Nephron progenitor cell (in vitro differentiated cells): ENCODE results near the gene PSME3IP1.

Source experiments
- DNase-seq: peaks from one replicate; pipeline ENCODE4 v3.0.0; 2021
- H3K27ac Mint-ChIP-seq: 2 replicates; pipeline ENCODE4 v1.8.0; 2021; ENCODE audit warnings: mild to moderate bottlenecking, moderate library complexity, mixed read lengths
- H3K27me3 Mint-ChIP-seq: 2 replicates; pipeline ENCODE4 v1.8.0; 2021; ENCODE audit warnings: mild to moderate bottlenecking, low read depth, mixed read lengths; ENCODE audit not compliant: poor library complexity
- H3K36me3 Mint-ChIP-seq: 2 replicates; pipeline ENCODE4 v1.8.0; 2021; ENCODE audit warnings: low read depth, mixed read lengths
- H3K4me1 Mint-ChIP-seq: 2 replicates; pipeline ENCODE4 v1.8.0; 2021; ENCODE audit warnings: mixed read lengths
- H3K4me3 Mint-ChIP-seq: 2 replicates; pipeline ENCODE4 v1.8.0; 2021; ENCODE audit warnings: mild to moderate bottlenecking, moderate library complexity, mixed read lengths
- H3K9me3 Mint-ChIP-seq: 2 replicates; pipeline ENCODE4 v1.8.0; 2021; ENCODE audit warnings: mild to moderate bottlenecking, moderate library complexity, mixed read lengths
- CTCF ChIP-seq: fragments of 200-600 bp; sonication (generic); IDR thresholded peaks from 2 replicates; pipeline ENCODE4 v1.5.0; 2021; ENCODE audit warnings: antibody characterized with exemption

The PSME3IP1 gene

GRCh38 chr16:57229079-57229478, 43.2 kb upstream of the PSME3IP1 start:
- DNase-seq, result no peak
- Mint-ChIP-seq H3K27me3 (no peaks in the 10 kb centered on the region), H3K36me3 (peaks cover 53% of the 10 kb centered on the region), H3K4me1 (no peaks in the 10 kb centered on the region), H3K9me3 (no peaks in the 10 kb centered on the region), H3K27ac (no peak overlapping the region), H3K4me3 (no peak overlapping the region)
- TF ChIP-seq CTCF, result no peak

- no peak overlapping the region for H3K27ac Mint-ChIP-seq
- no peak for TF ChIP-seq CTCF
These were observed 41.1 kb upstream of the PSME3IP1 start for GRCh38 chr16:57226701-57227621.

GRCh38 chr16:57225978-57226377, 40.1 kb upstream of the PSME3IP1 start:
- Mint-ChIP-seq H3K9me3 (no peaks in the 10 kb centered on the region), H3K36me3 (peaks cover 67% of the 10 kb centered on the region), H3K4me3 (no peak overlapping the region), H3K27ac (no peak overlapping the region), H3K4me1 (no peaks in the 10 kb centered on the region), H3K27me3 (no peaks in the 10 kb centered on the region)
- DNase-seq, result no peak
- no peak for TF ChIP-seq CTCF

More at GRCh38 chr16:57226701-57227621, 41.1 kb upstream of the PSME3IP1 start:
- no peak overlapping the region for H3K4me3 Mint-ChIP-seq
- peaks cover 63% of the 10 kb centered on the region for H3K36me3 Mint-ChIP-seq
- H3K27me3 Mint-ChIP-seq, result no peaks in the 10 kb centered on the region
- H3K4me1 Mint-ChIP-seq, result no peaks in the 10 kb centered on the region
- DNase-seq, result no peak
- H3K9me3 Mint-ChIP-seq, result no peaks in the 10 kb centered on the region

GRCh38 chr16:57224651-57225335, 39.0 kb upstream of the PSME3IP1 start:
- Mint-ChIP-seq H3K4me1 (no peaks in the 10 kb centered on the region), H3K27ac (no peak overlapping the region), H3K4me3 (no peak overlapping the region), H3K9me3 (peaks cover 4% of the 10 kb centered on the region), H3K36me3 (peaks cover 70% of the 10 kb centered on the region), H3K27me3 (no peaks in the 10 kb centered on the region)
- no peak for TF ChIP-seq CTCF
- DNase-seq, result no peak

GRCh38 chr16:57223057-57223456, 37.2 kb upstream of the PSME3IP1 start:
- peaks cover 19% of the 10 kb centered on the region for H3K9me3 Mint-ChIP-seq
- peaks cover 80% of the 10 kb centered on the region for H3K36me3 Mint-ChIP-seq
- no peak for DNase-seq
- TF ChIP-seq CTCF, result no peak
- no peak overlapping the region for H3K4me3 Mint-ChIP-seq
- no peaks in the 10 kb centered on the region for H3K4me1 Mint-ChIP-seq
- H3K27ac Mint-ChIP-seq, result no peak overlapping the region
- H3K27me3 Mint-ChIP-seq, result no peaks in the 10 kb centered on the region
